Loucy (cell line): ENCODE measurements around the gene CCDC3.

Source experiments
- EZH2phosphoT487 ChIP-seq: fragments of 200-600 bp; IDR thresholded peaks from 2 replicates; pipeline ENCODE4 v1.6.1; 2018; ENCODE audit warnings: antibody characterized with exemption, mild to moderate bottlenecking, moderate library complexity, borderline replicate concordance
- TF ChIP-seq, protein P1 (sequence below): fragments of 200-600 bp; sonication (generic); conservative IDR thresholded peaks from 2 replicates; pipeline ENCODE4 v1.5.1; 2014; ENCODE audit warnings: mild to moderate bottlenecking, antibody characterized with exemption, low read length

DNA sequence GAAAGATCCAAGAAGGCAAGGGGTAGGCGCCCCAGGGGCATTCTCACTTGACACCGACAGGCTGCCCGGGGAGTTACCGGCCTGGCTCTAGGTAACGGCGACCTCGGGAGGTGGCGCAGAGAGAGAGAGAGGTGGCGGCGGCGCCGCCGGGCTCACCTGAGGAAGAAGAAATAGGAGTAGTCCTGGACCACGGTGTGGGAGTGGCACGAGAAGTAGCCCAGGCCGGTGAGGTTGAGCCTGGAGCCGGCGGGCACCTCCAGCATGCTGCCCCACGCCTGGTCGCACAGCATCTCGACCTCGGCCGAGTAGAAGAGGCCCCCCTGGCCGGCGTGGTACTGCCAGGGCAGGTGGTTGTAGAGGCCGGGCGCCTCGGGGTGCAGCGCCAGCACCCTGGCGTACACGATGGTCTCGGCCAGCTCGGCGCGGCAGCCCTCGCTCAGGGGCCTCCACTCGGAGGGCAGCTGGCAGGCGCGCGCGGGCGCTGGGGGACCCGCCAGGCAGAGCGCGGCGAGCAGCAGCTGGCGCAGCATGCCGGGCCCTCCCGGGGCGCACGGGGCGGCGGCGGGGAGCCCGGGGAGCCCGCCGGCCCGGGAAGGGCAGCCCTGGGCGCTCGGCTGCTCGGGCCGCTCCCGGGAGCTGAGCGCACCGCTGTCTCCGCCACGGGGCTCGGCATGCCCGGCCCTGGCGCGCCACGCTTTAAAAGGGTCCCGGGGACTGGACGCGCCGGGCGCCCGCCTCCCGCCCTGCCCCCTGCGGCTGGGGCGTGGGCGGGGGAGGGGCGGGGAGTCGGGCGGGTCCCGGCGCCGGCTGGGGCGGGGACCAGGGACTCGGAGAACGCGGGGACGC lies at the start of gene CCDC3:
- TF ChIP-seq, protein P1, sequence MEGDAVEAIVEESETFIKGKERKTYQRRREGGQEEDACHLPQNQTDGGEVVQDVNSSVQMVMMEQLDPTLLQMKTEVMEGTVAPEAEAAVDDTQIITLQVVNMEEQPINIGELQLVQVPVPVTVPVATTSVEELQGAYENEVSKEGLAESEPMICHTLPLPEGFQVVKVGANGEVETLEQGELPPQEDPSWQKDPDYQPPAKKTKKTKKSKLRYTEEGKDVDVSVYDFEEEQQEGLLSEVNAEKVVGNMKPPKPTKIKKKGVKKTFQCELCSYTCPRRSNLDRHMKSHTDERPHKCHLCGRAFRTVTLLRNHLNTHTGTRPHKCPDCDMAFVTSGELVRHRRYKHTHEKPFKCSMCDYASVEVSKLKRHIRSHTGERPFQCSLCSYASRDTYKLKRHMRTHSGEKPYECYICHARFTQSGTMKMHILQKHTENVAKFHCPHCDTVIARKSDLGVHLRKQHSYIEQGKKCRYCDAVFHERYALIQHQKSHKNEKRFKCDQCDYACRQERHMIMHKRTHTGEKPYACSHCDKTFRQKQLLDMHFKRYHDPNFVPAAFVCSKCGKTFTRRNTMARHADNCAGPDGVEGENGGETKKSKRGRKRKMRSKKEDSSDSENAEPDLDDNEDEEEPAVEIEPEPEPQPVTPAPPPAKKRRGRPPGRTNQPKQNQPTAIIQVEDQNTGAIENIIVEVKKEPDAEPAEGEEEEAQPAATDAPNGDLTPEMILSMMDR = no peak
- TF ChIP-seq EZH2phosphoT487 = no peak
